Transverse colon (tissue), 3 donors: Measurements from ENCODE around the gene CCDC3.

Source experiments
- POLR2A ChIP-seq: fragments of 450-650 bp; IDR thresholded peaks from one replicate; pipeline ENCODE4 v1.6.1; 2016; ENCODE audit warnings: antibody characterized with exemption, mild to moderate bottlenecking, moderate library complexity
- POLR2AphosphoS5 ChIP-seq, 3 donors: sonication (generic); formaldehyde crosslinking; IDR thresholded peaks; one replicate each; pipeline ENCODE4 v1.6.1; 2016; ENCODE audit warnings: antibody characterized with exemption in 3 of 3

DNA sequence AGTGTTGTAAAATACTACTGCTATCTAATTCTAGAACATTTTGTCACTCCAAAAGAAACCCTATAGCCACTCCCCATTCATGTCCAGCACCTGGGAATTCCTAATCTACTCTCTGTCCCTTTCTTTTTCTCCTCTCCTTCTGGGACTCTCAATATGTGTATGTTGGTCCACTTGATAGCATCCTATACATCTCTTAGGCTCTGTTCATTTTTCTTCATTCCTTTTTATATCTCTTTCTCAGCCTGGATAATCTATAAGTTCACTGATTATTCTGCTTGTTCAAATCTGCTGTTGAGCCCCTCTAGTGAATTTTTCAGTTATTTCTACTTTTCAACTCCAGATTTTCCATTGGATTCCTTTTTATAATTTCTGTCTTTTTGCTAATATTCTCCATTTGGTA is 108.6 kb downstream of the CCDC3 start:
- no peak for TF ChIP-seq POLR2AphosphoS5 (IDR thresholded peaks at IDR 0.05)
- no peak for TF ChIP-seq POLR2A
